Fibroblast of the aortic adventitia (primary cell): ENCODE data around the gene PTPN22. TPM values are rescaled to one million over a fixed set of nuclear protein-coding genes. Genes with fewer than 3 reads are reported as not detected.
A peak's percentile ranks its signal among the peaks of the same experiment; 100 is the strongest.

Experiments
- DNase-seq: peaks from one replicate; pipeline ENCODE4 v3.0.0-alpha.2; 2010; ENCODE audit warnings: low read depth
- H3K4me3 ChIP-seq: 2 replicates; pipeline ENCODE4 v1.5.1; 2011; ENCODE audit warnings: low read depth, mild to moderate bottlenecking, control low read depth, low read length, moderate library complexity
- CTCF ChIP-seq: IDR thresholded peaks from 2 replicates; pipeline ENCODE4 v1.5.1; 2011; ENCODE audit warnings: mild to moderate bottlenecking, low read length, control low read depth, inconsistent platforms; ENCODE audit not compliant: insufficient read depth
- total RNA-seq: library from RNA; depleted of rRNA; stranded (reverse); fragments of >200 nt; gene quantifications from 2 replicates; pipeline ENCODE4 v1.2.3, GENCODE V29; 2012; ENCODE audit warnings: low replicate concordance

PTPN22 gene
- total RNA-seq, 1 donor = 0.99 TPM

DNA sequence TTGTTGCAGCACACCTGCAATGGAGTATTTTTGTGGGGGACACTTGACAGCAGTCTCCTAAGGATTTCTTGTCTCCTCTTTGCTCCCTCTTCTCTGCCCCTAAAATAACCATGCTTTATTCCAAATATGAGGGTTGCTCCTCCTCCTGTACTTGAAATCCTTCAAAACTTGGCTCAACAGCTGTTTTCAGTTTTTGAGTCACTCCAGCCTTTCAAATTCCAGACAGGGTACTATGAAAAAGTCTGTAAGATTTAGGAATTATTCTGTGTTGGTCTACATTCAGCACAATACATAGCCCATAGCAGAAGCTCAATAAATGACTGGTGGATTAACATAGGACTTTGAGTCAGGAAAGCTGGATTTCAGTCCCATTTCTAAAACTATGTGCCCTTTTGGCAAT, 27.6 kb upstream of the PTPN22 start:
- H3K4me3 ChIP-seq = no peak overlapping the region
- TF ChIP-seq CTCF = no peak
- DNase-seq = peak; percentile 49

GRCh38 chr1:113898241-113898814, 26.8 kb upstream of the PTPN22 start:
- DNase-seq = no peak
- no peak for TF ChIP-seq CTCF
- H3K4me3 ChIP-seq = no peak overlapping the region

- DNase-seq = peak; percentile 22
- no peak for TF ChIP-seq CTCF
Observed at GRCh38 chr1:113895961-113896360, 24.4 kb upstream of the PTPN22 start.

DNA sequence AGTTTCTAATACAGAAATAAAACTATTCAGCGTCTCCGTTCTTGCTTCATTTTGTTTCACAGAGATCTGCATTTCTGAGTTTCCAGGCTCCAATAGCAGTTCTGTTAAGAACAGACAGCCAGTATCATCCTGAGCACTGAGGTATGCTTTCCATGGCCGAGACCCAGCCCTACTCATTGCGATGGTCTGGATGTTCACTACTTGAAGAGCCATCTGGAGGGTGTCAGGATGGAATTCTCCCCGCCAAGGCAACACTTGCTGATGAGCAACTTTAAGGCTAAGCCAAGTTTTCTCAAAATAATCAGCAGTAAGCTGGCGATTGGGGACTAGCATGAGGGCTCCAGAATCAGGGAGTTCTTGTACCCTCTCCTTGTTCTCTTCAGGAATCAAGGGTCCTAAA, 23.6 kb upstream of the PTPN22 start:
- H3K4me3 ChIP-seq = no peak overlapping the region
- no peak for TF ChIP-seq CTCF
- DNase-seq = no peak

More at GRCh38 chr1:113895961-113896360, 24.4 kb upstream of the PTPN22 start:
- H3K4me3 ChIP-seq = no peak overlapping the region

GRCh38 chr1:113893267-113893666, 21.8 kb upstream of the PTPN22 start:
- TF ChIP-seq CTCF = no peak
- DNase-seq = no peak
- H3K4me3 ChIP-seq = no peak overlapping the region

DNA sequence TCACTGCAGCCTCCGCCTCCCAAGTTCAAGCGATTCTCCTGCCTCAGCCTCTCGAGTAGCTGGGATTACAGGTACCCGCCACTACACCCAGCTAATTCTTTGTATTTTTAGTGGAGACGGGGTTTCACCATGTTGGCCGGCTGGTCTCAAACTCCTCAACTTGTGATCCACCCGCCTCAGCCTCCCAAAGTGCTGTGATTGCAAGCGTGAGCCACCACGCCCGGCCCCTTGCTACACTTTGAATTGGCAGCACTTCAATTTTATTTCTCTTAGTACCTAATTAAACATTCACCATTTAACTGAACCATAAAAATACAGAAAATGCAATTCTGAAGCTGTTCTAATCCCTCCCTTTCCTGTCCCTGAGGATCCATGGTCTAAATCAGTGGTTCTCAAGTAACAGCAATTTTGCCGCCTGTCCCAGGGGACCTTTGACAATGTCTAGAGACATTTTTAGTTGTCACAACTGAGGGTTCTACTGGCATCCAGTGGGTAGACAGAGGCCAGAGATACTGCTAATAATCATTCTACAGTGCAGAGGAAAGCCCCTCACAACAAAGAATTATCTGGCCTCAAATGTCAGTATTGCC, 20.2 kb upstream of the PTPN22 start:
- no peak for DNase-seq
- no peak for TF ChIP-seq CTCF
- no peak overlapping the region for H3K4me3 ChIP-seq

DNA sequence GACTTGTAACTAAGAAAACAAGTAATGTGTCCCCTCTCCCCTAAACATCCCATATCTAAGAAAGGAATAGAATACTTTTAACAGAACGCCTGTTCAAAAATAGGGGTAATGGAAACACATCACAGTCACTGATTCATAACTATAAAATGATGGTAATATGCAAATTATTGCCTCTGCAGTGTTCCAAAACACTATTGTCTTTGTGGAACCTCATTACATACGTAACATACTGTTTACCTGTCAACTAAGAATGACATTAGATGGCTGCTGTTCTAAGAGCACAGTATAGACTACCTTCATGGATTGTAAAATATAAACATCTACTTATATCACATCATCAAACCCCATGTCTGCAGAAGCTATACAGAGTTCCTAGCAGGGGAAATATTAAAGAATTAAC, 19.3 kb upstream of the PTPN22 start:
- DNase-seq = no peak
- no peak for TF ChIP-seq CTCF
- no peak overlapping the region for H3K4me3 ChIP-seq
